ENCODE data around the gene EBF3.

DNA sequence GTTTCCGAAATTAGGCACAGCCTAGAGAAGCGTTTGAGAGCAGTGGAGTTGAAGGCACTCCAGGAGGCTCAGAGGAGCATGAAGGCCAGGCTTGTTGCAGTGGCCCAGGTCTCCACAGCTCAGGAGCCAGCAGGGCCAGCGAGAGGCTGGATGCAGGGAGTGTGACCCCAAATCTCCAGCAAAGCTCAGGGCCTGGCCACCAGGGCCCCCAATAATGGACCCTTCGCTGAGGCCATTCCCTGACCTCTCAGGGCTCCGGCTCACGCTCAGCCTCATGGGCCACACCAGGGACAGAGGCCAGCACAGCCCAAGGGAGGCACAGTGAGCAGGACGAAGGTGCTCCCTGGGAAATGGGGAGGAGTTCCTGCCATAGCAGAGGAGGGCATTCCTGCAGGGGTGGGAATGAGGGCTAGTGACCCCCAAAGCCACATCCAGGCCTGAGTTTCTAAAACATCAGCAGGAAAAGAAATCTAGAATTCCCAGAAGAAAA lies 47.5 kb downstream of the EBF3 start:
- TF ChIP-seq, protein P1, sequence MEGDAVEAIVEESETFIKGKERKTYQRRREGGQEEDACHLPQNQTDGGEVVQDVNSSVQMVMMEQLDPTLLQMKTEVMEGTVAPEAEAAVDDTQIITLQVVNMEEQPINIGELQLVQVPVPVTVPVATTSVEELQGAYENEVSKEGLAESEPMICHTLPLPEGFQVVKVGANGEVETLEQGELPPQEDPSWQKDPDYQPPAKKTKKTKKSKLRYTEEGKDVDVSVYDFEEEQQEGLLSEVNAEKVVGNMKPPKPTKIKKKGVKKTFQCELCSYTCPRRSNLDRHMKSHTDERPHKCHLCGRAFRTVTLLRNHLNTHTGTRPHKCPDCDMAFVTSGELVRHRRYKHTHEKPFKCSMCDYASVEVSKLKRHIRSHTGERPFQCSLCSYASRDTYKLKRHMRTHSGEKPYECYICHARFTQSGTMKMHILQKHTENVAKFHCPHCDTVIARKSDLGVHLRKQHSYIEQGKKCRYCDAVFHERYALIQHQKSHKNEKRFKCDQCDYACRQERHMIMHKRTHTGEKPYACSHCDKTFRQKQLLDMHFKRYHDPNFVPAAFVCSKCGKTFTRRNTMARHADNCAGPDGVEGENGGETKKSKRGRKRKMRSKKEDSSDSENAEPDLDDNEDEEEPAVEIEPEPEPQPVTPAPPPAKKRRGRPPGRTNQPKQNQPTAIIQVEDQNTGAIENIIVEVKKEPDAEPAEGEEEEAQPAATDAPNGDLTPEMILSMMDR (IDR thresholded peaks at IDR 0.05) = no peak
- TF ChIP-seq POLR2A (IDR thresholded peaks at IDR 0.05) = no peak
